ENCODE data around the gene HERPUD2.
"Not testable (repeated sequence)": the region's sequence is repeated elsewhere in the genome, so short reads cannot be mapped to it uniquely, and the experiment has no call there.

The HERPUD2 gene

GRCh38 chr7:35676211-35676610 lies 18.7 kb downstream of the HERPUD2 start:
- DNase-seq = peak in 1 of 4 experiments; percentile 15

DNA sequence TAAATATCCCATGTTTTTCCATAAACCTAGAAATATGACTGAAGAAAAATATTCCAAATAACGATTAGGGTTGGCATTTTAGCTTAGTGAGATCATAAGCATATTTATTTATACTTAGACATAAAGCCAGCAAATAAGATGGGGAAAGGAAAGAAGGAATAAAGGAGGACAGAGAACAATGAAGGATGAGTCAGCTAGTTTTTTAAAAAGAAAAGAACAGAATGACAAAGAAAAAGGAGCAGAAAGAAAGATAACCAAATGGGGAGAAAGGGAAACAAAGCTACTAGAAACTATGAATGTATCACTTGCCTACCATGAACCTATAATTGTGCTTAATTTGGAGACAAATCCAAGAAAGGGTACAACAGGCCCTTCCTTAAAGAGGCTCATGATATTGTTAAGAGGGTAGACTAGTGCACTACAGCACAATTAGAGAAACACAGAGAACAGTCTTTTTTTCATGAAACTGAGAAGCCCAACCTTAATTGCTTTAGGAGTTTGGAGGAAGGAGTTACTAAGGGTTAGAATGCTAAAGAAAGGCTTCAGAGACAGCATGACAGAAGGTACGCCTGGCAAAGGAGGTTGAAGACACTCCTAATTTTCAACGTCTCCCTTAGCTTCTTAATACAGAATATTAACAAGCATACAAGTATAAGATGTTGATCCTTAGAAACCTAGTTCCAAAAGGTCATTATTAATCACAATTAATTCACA lies 23.9 kb downstream of the HERPUD2 start:
- no peak for DNase-seq

GRCh38 chr7:35660411-35660810 lies 34.5 kb downstream of the HERPUD2 start:
- DNase-seq = not testable (repeated sequence)

GRCh38 chr7:35658606-35659201 lies 36.2 kb downstream of the HERPUD2 start:
- no peak for DNase-seq

DNA sequence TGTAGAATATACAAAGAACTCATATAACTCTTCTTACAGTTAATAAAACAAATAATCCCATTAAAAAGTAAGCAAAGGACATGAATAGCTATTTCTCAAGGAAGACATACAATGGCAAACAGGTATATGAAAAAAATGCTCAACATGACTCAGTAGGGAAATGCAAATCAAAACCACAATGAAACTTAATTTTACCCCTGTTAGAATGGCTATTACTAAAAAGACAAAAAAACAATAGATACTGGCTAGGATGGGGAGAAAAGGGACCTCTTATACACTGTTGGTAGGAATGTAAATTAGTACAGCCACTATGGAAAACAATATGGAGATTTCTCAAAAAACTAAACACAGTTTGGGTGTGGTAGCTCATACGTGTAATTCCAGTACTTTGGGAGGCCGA lies 37.8 kb downstream of the HERPUD2 start:
- no peak for DNase-seq

DNA sequence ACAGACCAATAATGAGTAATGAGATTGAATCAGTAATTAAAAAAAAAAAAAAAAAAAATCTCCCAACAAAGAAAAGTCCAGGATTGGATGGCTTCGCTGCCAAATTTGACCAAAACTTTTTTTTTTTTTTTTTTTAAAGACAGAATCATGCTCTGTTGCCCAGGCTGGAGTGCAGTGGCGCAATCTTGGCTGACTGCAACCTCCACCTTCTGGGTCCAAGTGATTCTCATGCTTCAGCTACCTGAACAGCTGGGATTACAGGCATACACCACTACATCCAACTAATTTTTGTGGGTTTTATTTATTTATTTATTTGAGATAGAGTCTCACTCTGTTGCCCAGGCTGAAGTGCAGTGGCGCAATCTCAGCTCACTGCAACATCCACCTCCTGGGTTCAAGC lies 40.4 kb downstream of the HERPUD2 start:
- DNase-seq = not testable (repeated sequence)

DNA sequence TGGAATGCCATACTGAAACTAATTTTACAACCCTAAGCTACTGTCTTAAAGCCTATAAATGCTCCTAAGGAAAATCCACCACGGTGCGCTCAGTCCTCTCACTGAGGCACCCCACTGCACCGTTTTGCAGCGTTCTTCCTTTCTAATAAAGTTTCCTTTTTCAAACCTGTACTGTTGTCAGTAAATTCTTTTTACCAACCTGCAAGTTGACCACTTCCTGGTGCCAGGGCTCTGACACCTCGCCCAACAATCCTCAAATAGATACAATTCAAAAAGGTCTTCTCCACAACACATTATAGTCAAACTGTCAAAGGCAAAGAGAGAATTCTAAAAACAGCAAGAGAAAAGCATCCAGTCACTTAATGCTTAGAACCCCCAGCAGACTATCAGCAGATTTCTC lies 42.8 kb downstream of the HERPUD2 start:
- no peak for DNase-seq

DNA sequence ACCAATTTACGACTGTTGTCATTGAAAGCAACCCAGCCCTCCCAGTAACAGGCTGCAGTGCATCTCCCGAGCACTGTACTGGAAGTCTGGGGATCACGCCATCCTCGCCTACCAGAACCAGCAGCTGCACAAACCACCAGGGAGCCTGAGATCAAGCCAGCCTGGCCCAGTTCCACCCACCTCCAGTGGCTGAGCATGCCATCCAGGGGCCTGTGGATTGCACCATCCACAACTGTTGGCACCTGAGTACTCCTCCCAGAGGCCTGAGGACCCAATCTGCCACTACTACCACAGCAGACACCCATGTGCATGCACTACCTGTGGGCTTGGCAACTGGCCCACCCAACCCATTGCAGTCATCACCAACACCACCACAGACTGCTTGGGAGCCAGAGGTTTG lies 44.2 kb downstream of the HERPUD2 start:
- no peak for DNase-seq

- no peak for DNase-seq
These were observed 45.2 kb downstream of the HERPUD2 start for GRCh38 chr7:35649711-35650110.

GRCh38 chr7:35648367-35648766 lies 46.6 kb downstream of the HERPUD2 start:
- no peak for DNase-seq

- DNase-seq = no peak
These were observed 47.8 kb downstream of the HERPUD2 start for GRCh38 chr7:35647171-35647574.

DNA sequence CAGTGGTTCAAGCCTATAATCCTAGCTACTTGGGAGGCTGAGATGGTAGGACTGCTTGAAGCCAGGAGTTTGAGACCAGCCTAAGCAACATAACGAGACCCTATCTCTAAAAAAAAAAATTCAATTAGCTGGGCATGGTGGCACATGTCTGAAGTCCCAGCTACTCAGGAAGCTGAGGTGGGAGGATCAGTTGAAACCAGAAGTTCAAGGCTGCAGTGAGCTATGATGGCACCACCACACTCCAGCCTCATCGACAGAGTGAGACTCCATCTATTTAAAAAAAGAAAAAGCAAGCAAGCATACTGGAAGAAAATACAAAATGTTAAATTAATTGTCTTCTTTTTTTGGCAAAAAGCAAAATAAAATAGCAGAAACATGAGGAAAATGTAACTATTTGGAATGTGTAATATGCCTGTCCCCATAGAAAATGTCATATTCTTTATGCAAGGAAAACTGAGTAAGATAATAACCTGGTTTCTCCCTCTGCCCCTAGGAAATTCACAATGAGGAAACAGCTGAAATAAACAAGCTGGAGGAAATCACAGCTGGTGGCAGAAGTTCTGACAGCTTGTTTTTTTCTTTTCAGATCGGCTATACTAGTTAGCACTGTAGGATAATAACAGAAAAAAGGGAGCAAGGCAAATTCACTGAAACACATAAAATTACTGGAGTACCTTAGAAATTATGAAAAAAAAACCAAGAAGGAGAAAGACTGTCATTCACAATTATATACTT lies 48.5 kb downstream of the HERPUD2 start:
- peak in 1 of 4 experiments; percentile 16 for DNase-seq

GRCh38 chr7:35645691-35646090 lies 49.2 kb downstream of the HERPUD2 start:
- no peak for DNase-seq

DNA sequence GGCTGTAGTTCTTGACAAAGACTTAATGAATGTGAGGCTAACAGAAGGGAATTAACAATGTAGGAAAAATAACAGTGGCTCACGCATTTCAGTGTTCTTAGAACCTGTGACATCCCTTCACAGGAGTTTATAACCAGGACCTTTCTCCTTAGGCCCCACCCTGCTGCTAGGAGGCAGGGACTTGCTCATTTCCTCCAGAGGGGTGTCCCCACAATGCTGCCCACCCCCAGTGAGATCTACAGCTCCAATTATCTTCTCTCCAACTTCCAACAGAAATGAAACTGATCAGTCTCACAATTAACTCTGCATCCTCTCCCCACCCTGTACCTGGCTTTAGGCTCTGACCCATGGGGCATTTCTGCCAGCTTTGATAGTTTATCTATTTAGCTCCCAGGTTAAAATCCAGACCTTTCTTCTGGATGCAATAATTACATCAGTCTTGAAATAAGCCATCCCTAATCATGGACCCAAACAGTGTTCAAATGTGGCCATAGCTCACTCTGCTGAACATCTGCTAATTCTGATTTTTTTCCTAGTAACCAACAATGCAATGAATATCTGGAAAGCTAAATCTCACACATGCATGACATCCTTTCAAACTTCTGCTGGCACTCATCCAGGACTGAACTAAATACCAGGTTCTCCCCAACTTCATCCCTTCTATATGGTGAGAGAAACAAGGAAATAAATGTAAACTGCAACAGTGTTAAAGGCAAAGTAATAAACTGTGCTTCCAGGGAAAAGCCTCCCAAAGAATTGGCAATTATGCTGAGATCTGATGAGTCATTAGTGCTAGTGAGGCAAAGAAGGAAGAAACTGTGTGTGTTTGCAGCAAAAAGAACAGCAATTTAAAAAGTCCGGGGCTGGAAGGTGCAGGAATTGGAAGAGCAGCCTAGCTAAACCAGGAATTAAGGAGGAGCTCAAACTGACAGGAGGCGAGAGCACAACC lies 64.6 kb downstream of the HERPUD2 start:
- no peak for DNase-seq

DNA sequence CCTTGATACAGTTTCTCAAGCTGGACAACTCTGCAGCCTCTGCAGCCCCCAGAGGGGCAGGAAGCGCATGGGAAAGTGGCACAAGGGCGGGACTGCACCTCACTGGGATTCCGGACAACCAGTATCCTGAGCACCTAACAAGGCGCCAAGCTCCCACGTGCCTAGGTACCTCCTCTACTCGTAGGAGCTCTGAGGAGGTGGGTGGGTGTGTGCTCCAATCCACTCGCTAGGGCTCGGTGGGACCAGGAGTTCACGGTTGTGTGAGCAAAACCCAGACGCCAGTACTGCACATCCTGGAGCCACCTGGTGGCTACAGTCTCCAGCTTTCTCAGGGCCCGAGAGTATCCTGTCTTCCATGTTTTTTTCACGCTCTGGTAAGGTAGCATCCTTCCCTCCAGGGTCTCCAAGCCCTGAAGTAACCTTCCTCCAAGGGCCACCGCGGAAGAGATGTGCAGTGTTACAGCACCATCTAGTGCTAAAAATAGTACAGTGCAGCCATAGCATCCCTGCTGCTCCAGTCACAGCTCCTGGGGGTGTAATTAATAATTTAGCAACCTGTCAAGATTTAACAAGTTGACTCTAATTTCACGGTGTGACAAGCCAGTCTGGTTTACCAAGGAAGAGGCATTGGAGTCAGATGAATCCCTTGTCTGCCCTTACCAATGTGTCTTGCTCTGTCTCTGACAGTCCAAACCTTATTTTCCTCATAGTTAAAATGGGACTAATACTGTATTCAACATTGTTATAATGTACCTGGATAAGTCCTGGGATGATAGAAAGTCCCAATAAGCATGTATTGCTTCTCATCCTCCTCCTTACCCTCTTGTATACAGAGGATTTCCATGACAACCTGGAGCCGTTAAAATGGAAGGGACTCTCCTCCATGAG lies 70.4 kb downstream of the HERPUD2 start:
- DNase-seq = peak; percentile 41 to 61 (median 51)

GRCh38 chr7:35623381-35623780 lies 71.6 kb downstream of the HERPUD2 start:
- no peak for DNase-seq

DNA sequence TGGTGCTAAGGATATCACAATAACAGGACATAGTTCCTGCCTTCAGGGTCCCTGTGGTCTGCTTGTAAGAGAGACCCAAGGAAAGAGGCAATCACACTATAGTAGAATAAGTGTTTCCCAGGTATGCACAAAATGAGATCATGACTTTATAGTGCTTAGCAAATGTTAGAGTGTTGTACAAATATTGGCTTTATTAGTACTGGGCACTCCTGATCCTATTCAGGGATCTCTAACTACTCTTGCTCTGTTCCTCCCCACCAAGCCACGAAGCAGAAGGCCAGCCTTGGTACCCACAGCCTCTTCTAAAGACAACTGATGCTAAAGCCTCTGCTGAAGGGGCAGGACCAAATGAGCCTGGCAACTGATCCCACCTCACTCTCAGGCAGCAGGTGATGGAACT lies 75.1 kb downstream of the HERPUD2 start:
- no peak for DNase-seq

DNA sequence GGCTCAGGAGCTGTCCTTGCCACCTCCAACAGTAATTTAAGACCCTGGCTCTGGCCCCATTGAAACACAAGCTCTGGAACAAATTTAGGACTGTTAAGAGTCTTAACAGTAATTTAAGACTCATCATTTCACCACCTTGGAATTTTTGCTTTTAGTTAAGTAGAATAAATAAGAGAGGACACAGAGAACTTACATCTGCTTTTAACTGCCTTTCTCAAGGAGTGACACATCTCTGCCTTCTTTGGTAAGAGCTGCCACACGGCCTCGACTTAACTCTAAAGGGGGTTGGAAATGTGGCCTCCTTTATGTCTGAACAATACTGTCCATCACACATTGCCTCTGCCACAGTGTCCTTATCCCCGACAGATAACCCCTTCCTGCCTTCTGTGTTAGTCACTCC lies 77.9 kb downstream of the HERPUD2 start:
- DNase-seq = no peak

DNA sequence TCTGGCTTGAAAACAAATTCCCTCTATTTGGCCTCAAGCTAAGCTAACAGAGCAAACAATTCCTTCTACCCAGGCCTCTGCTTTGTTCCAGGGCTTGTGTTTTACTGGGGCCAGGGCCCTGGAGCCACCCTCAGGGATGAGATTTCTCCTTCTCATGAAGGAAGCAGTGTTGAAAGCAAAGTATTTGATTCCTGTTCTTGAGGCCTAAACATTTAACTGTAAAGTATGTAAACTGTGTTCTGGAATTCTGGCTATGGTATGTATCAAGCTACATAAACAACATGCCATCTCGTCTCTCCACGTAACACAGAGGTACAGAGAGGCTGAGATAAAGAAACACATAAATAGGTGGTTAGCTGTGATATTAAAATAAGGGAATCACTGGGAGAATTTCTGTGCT lies 81.8 kb downstream of the HERPUD2 start:
- no peak for DNase-seq

DNA sequence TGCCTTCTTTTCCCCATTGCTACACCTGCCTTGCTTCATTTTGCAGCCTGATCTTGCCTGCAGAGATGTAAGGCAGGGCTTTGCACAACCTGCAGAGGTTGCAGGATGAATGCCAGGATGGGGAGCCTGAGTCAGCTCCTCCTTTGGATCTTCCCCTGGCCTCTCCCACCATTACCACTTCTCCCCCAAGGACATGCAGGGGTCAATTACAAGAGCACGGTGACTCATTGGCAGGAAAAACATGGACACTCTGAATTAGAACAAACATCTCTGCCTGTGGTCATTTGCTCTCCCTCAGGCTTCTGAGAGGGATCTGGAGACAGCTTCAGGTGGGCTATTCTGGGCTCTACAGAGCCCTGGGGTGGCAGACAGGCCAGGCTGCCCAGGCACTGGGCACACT lies 89.2 kb downstream of the HERPUD2 start:
- DNase-seq = no peak

- peak in 1 of 4 experiments; percentile 5 for DNase-seq
These were observed 90.3 kb downstream of the HERPUD2 start for GRCh38 chr7:35604595-35604994.

GRCh38 chr7:35599645-35600044 lies 95.3 kb downstream of the HERPUD2 start:
- peak; percentile 15 to 67 (median 38) for DNase-seq
